Measurements from ENCODE around the gene NIPBL. TPM values are rescaled to one million over a fixed set of nuclear protein-coding genes. Genes with fewer than 3 reads are reported as not detected.

The NIPBL gene
- total RNA-seq, 1 experiment from 2014 or later = 61.3 TPM

GRCh38 chr5:36928947-36929346, 52.4 kb downstream of the NIPBL start:
- no peak overlapping the region for H2BK15ac ChIP-seq (ENCODE audit: low read depth, low read length)
- no peak overlapping the region for H2BK5ac ChIP-seq (ENCODE audit: insufficient read length, low read length)
- no peaks in the 10 kb centered on the region for H3K23me2 ChIP-seq (ENCODE audit: insufficient read length, low read depth, low read length, poor library complexity, severe bottlenecking)
- no peak overlapping the region for H3T11ph ChIP-seq (ENCODE audit: low read length)
- no peak overlapping the region for H3K56ac ChIP-seq (ENCODE audit: insufficient read length, low read depth, low read length)
- no peaks in the 10 kb centered on the region for H3K36me3 Mint-ChIP-seq (ENCODE audit: insufficient read depth in 1 of 3, low read depth in 3 of 3)
- no peak overlapping the region for H4K91ac ChIP-seq (ENCODE audit: insufficient read length, low read depth, low read length)
- no peak overlapping the region for H2AFZ ChIP-seq (ENCODE audit: low read length)
- H4K20me1 ChIP-seq (ENCODE audit: control insufficient read depth, insufficient read depth, insufficient read length) = no peaks in the 10 kb centered on the region
- peaks cover 2% of the 10 kb centered on the region in 2 experiments; a peak in 1 of 4 replicates for H3K4me1 Mint-ChIP-seq
- no peak for DNase-seq
- H2BK12ac ChIP-seq (ENCODE audit: insufficient read length, low read depth, low read length) = no peak overlapping the region
- no peak for TF ChIP-seq CTCF (conservative IDR thresholded peaks at IDR 0.05)
- H2BK20ac ChIP-seq (ENCODE audit: low read depth, low read length, poor library complexity, severe bottlenecking) = no peak overlapping the region
- no peaks in the 10 kb centered on the region for H3K27me3 ChIP-seq (ENCODE audit: insufficient read depth, low read length)
- peaks cover 6% of the 10 kb centered on the region for H3K79me1 ChIP-seq (ENCODE audit: insufficient read depth, low read depth, low read length, poor library complexity, severe bottlenecking)
- H3K4me3 Mint-ChIP-seq = no peak overlapping the region
- peaks cover 8% of the 10 kb centered on the region; the same call in 1 of the 2 replicates for H3K79me2 ChIP-seq (ENCODE audit: insufficient read depth, low read length)
- H3K14ac ChIP-seq (ENCODE audit: insufficient read depth, low read length) = no peak overlapping the region
- H2BK120ac ChIP-seq (ENCODE audit: low read depth, low read length, poor library complexity, severe bottlenecking) = no peak overlapping the region
- H3K27ac ChIP-seq (ENCODE audit: insufficient read length, low read depth, low read length) = no peak overlapping the region
- H3K9ac ChIP-seq (ENCODE audit: extremely low read depth, insufficient read length, low read length) = no peak overlapping the region
- H3K9me3 ChIP-seq (ENCODE audit: control insufficient read depth, low read depth, low read length) = no peaks in the 10 kb centered on the region
- no peak overlapping the region for H2AK5ac ChIP-seq (ENCODE audit: insufficient read length, low read length)
- no CpG with 5 or more reads among the region's 1 CpG for WGBS (ENCODE audit: extremely low coverage, insufficient read length, low lambda C conversion rate)
- no peaks in the 10 kb centered on the region for H3K9me3 Mint-ChIP-seq
- no peak overlapping the region for H3K27ac Mint-ChIP-seq
- no peak overlapping the region for H3K18ac ChIP-seq (ENCODE audit: insufficient read length, low read depth, low read length)
- no peak overlapping the region for H3K23ac ChIP-seq (ENCODE audit: insufficient read length, low read depth, low read length)
- no peak overlapping the region for H3K4me2 ChIP-seq (ENCODE audit: insufficient read depth, insufficient read length, low read length)
- H3K4me1 ChIP-seq (ENCODE audit: insufficient read depth, low read length) = no peaks in the 10 kb centered on the region
- H4K5ac ChIP-seq (ENCODE audit: insufficient read length, low read depth, low read length) = no peak overlapping the region
- H3K4ac ChIP-seq (ENCODE audit: low read depth, low read length) = no peak overlapping the region
- H3K27me3 Mint-ChIP-seq (ENCODE audit: low read depth) = no peaks in the 10 kb centered on the region
- no peak overlapping the region for H4K8ac ChIP-seq (replicated peaks; ENCODE audit: insufficient read length, low read depth, low read length)

All from H9 (cell line).